BE2C (cell line): ENCODE data around the gene SMTNL2.

Experiments
- DNase-seq: peaks from one replicate; pipeline ENCODE4 v3.0.0-alpha.2; 2020
- H3K27me3 ChIP-seq: fragments of 250-450 bp; sonication (Bioruptor Pico); 2 replicates; pipeline ENCODE4 v1.5.1; 2020; ENCODE audit warnings: mild to moderate bottlenecking
- H3K36me3 ChIP-seq: fragments of 250-450 bp; sonication (Bioruptor Pico); 2 replicates; pipeline ENCODE4 v1.5.1; 2020; ENCODE audit warnings: mild to moderate bottlenecking
- H3K4me1 ChIP-seq: fragments of 250-450 bp; sonication (Bioruptor Pico); 2 replicates; pipeline ENCODE4 v1.5.1; 2020
- H3K4me3 ChIP-seq: 2 replicates; pipeline ENCODE4 v1.5.1; 2011; ENCODE audit warnings: low read depth, low read length
- H3K9me3 ChIP-seq: fragments of 250-450 bp; sonication (Bioruptor Pico); 2 replicates; pipeline ENCODE4 v1.5.1; 2020
- CTCF ChIP-seq: IDR thresholded peaks from 2 replicates; pipeline ENCODE4 v1.5.1; 2012; ENCODE audit warnings: mild to moderate bottlenecking, low read depth, low read length

SMTNL2 gene

GRCh38 chr17:4605826-4606225 lies 21.5 kb downstream of the SMTNL2 start:
- Histone ChIP-seq H3K27me3 (no peaks in the 10 kb centered on the region), H3K9me3 (no peaks in the 10 kb centered on the region), H3K4me3 (no peak overlapping the region), H3K36me3 (no peaks in the 10 kb centered on the region), H3K4me1 (peaks cover 5% of the 10 kb centered on the region)
- no peak for DNase-seq
- TF ChIP-seq CTCF, result no peak

- Histone ChIP-seq H3K4me1 (peaks cover 3% of the 10 kb centered on the region; the same call in 1 of the 2 replicates), H3K36me3 (no peaks in the 10 kb centered on the region), H3K4me3 (no peak overlapping the region), H3K9me3 (no peaks in the 10 kb centered on the region), H3K27me3 (no peaks in the 10 kb centered on the region)
- no peak for TF ChIP-seq CTCF
- no peak for DNase-seq
Measured at GRCh38 chr17:4607261-4607741, 23.0 kb downstream of the SMTNL2 start.

- no peaks in the 10 kb centered on the region for H3K9me3 ChIP-seq
- TF ChIP-seq CTCF, result no peak
- peaks cover 3% of the 10 kb centered on the region; the same call in 1 of the 2 replicates for H3K4me1 ChIP-seq
- DNase-seq, result no peak
- H3K27me3 ChIP-seq, result no peaks in the 10 kb centered on the region
- no peaks in the 10 kb centered on the region for H3K36me3 ChIP-seq
- H3K4me3 ChIP-seq, result no peak overlapping the region
Measured at GRCh38 chr17:4607773-4608187, 23.5 kb downstream of the SMTNL2 start.

GRCh38 chr17:4609761-4610160 lies 25.4 kb downstream of the SMTNL2 start:
- TF ChIP-seq CTCF, result no peak
- no peaks in the 10 kb centered on the region for H3K27me3 ChIP-seq
- H3K36me3 ChIP-seq, result no peaks in the 10 kb centered on the region
- H3K4me3 ChIP-seq, result no peak overlapping the region
- DNase-seq, result no peak
- no peaks in the 10 kb centered on the region for H3K9me3 ChIP-seq
- no peaks in the 10 kb centered on the region; the same call in 1 of the 2 replicates for H3K4me1 ChIP-seq

- Histone ChIP-seq H3K4me3 (no peak overlapping the region), H3K36me3 (no peaks in the 10 kb centered on the region), H3K27me3 (no peaks in the 10 kb centered on the region), H3K9me3 (no peaks in the 10 kb centered on the region), H3K4me1 (no peaks in the 10 kb centered on the region; the same call in 1 of the 2 replicates)
- TF ChIP-seq CTCF, result no peak
- no peak for DNase-seq
Measured at GRCh38 chr17:4610162-4610561, 25.8 kb downstream of the SMTNL2 start.

GRCh38 chr17:4610656-4611055 lies 26.3 kb downstream of the SMTNL2 start:
- no peak for TF ChIP-seq CTCF
- no peak for DNase-seq
- H3K4me1 ChIP-seq, result no peaks in the 10 kb centered on the region; the same call in 1 of the 2 replicates
- H3K4me3 ChIP-seq, result no peak overlapping the region
- H3K9me3 ChIP-seq, result no peaks in the 10 kb centered on the region
- no peaks in the 10 kb centered on the region for H3K36me3 ChIP-seq
- no peaks in the 10 kb centered on the region for H3K27me3 ChIP-seq
